Measurements from ENCODE around the gene ME3. TPM values are rescaled to one million over a fixed set of nuclear protein-coding genes. Genes with fewer than 3 reads are reported as not detected.
A peak's percentile ranks its signal among the peaks of the same experiment; 100 is the strongest.
"Not testable (repeated sequence)": the region's sequence is repeated elsewhere in the genome, so short reads cannot be mapped to it uniquely, and the experiment has no call there.

Gene ME3
- total RNA-seq, 1 experiment from 2014 or later, result 0.83 TPM

- no peak for DNase-seq
- Histone ChIP-seq H3K27me3 (ENCODE audit: control insufficient read depth, insufficient read depth, low read length) (no peaks in the 10 kb centered on the region), H3K4me3 (ENCODE audit: insufficient read depth, low read depth, low read length) (no peak overlapping the region), H3K36me3 (replicated peaks; ENCODE audit: control insufficient read depth, insufficient read depth, low read length) (no peaks in the 10 kb centered on the region)
Measured at GRCh38 chr11:86438685-86439084, 233.7 kb downstream of the ME3 start.

GRCh38 chr11:86435711-86436110 lies 236.7 kb downstream of the ME3 start:
- H3K36me3 ChIP-seq (replicated peaks; ENCODE audit: control insufficient read depth, insufficient read depth, low read length), result no peaks in the 10 kb centered on the region
- DNase-seq, result no peak
- H3K4me3 ChIP-seq (ENCODE audit: insufficient read depth, low read depth, low read length), result no peak overlapping the region
- no peaks in the 10 kb centered on the region for H3K27me3 ChIP-seq (ENCODE audit: control insufficient read depth, insufficient read depth, low read length)

GRCh38 chr11:86433361-86434095 lies 238.9 kb downstream of the ME3 start:
- H3K27me3 ChIP-seq (ENCODE audit: control insufficient read depth, insufficient read depth, low read length); DNase-seq; H3K4me3 ChIP-seq (ENCODE audit: insufficient read depth, low read depth, low read length); H3K36me3 ChIP-seq (replicated peaks; ENCODE audit: control insufficient read depth, insufficient read depth, low read length): not testable (repeated sequence)

DNA sequence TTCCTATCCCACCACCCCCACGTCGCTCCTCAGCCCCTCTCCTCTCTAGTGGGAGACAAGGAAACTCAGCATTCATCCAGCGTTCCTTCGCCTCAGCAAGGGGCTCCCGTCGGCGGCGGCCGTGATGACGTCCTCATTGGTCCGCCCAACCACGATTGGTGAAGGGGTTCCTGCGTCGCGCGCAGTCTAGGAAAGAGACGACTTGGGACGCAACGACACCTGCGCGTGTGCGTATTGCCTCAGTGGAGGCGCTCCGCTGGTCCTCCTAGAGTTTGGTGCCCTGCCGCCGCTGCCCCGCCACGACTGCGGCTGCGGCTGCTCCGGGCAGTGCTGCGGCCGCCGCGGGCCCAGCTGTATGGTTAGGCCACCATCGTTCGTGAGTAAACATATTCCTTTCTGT lies 241.2 kb downstream of the ME3 start:
- H3K27me3 ChIP-seq (ENCODE audit: control insufficient read depth, insufficient read depth, low read length), result no peaks in the 10 kb centered on the region
- H3K4me3 ChIP-seq (ENCODE audit: insufficient read depth, low read depth, low read length), result no peak overlapping the region
- DNase-seq, result peak; percentile 31
- H3K36me3 ChIP-seq (replicated peaks; ENCODE audit: control insufficient read depth, insufficient read depth, low read length), result no peaks in the 10 kb centered on the region

DNA sequence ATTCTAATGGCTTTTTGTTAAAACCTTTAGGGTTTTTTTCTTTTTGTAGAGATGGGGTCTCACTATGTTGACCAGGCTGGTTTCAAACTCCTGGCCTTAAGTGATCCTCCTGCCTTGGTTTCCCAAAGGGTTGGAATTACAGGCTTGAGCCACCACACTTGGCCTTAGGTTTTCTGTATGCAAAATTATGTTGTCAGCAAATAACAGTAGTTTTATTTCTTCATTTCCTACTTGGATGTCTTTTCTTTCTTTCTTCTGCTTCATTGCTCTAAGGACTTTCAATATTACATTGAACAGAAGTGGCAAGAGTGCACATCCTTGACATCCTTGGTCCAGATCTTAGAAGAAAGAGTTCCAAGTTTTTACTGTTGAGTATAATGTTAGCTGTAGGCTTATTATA lies 245.0 kb downstream of the ME3 start:
- DNase-seq, result no peak
- no peak overlapping the region for H3K4me3 ChIP-seq (ENCODE audit: insufficient read depth, low read depth, low read length)
- H3K27me3 ChIP-seq (ENCODE audit: control insufficient read depth, insufficient read depth, low read length), result no peaks in the 10 kb centered on the region
- H3K36me3 ChIP-seq (replicated peaks; ENCODE audit: control insufficient read depth, insufficient read depth, low read length), result no peaks in the 10 kb centered on the region

- DNase-seq, result not testable (repeated sequence)
Measured at GRCh38 chr11:86423488-86423887, 248.9 kb downstream of the ME3 start.

DNA sequence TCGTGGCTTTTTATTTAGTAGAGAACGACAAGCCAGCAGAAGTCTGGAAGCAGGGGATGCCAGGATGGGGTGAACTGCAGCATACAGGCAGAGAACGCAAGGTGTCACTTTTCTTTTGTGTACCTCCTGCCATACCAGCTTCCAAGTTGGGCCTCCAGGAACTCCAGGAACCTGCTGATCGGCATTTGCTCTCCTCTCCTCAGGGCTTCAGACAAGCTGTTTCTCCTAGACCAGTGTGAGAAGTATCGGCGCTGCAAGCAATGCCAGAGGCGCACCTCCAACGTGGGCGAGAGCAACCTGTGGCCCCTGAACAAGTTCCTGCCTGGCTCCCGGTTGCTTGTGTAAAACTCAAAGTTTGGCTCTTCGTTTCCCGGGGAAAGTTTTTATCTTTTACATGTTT lies 250.0 kb downstream of the ME3 start:
- no peaks in the 10 kb centered on the region for H3K27me3 ChIP-seq (ENCODE audit: control insufficient read depth, insufficient read depth, low read length)
- no peaks in the 10 kb centered on the region for H3K36me3 ChIP-seq (replicated peaks; ENCODE audit: control insufficient read depth, insufficient read depth, low read length)
- H3K4me3 ChIP-seq (ENCODE audit: insufficient read depth, low read depth, low read length), result peak overlapping the region; percentile 27; the same call in 1 of the 2 replicates
- DNase-seq, result no peak

More at GRCh38 chr11:86423488-86423887, 248.9 kb downstream of the ME3 start:
- H3K27me3 ChIP-seq (ENCODE audit: control insufficient read depth, insufficient read depth, low read length); H3K36me3 ChIP-seq (replicated peaks; ENCODE audit: control insufficient read depth, insufficient read depth, low read length); H3K4me3 ChIP-seq (ENCODE audit: insufficient read depth, low read depth, low read length): not testable (repeated sequence)

DNA sequence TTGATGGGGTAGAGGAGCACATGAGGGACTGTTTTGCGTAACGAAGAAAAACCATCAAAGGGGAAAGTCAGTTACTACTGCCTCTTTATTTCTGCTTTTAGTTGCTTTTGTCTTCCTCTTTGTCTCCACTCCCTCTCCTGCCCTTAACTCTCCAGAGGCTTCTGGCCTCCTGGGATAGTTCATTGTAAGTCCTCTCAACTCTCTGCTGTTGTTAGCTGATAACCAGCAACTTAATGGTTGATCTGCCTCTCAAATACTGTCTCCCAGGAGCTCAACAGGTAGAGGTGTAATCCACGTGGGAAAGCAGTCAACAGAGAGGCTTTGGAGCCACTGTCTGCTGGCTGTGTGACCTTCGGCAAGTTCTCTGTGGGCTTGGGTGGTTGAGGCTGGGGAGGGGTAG lies 250.5 kb downstream of the ME3 start:
- no peak for DNase-seq
- Histone ChIP-seq H3K4me3 (ENCODE audit: insufficient read depth, low read depth, low read length) (peak overlapping the region; percentile 27; the same call in 1 of the 2 replicates), H3K27me3 (ENCODE audit: control insufficient read depth, insufficient read depth, low read length) (no peaks in the 10 kb centered on the region), H3K36me3 (replicated peaks; ENCODE audit: control insufficient read depth, insufficient read depth, low read length) (no peaks in the 10 kb centered on the region)

DNA sequence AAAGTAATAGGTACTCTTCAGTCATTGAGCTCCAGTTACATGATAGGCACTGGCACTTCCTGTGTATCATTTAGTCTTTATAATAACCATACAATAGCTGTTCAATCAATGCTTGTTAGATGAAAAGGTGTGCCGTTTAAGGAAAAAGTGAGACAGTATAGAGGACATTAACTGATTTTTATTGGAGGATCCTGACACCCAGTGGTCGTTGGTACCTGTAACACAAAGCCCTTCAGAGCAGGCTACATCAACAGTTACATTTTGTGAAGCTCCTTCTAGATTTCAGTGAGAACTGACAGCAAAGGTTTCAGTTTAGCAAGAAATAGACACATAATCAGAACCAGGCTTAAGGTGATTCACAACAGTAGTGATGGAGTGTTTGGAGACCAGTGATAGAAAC lies 253.5 kb downstream of the ME3 start:
- Histone ChIP-seq H3K36me3 (replicated peaks; ENCODE audit: control insufficient read depth, insufficient read depth, low read length) (no peaks in the 10 kb centered on the region), H3K27me3 (ENCODE audit: control insufficient read depth, insufficient read depth, low read length) (no peaks in the 10 kb centered on the region), H3K4me3 (ENCODE audit: insufficient read depth, low read depth, low read length) (no peak overlapping the region)
- DNase-seq, result no peak

DNA sequence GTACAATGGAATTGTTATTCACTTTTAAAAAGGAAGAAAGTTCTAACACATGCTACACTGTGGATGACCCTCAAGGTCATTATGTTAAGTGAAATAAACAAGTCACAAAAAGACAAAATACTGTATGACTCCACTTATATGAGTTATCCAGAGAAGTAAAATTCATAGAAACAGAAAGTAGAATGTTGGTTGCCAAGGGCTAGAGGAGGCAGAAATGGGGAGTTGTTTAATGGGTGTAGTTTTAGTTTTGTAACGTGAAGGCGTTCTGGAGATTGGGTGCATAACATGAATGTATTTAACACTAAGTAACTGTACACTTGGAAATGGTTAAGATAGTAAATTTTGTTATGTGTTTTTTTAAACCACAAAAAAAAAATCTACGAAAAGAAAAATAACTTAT lies 253.9 kb downstream of the ME3 start:
- Histone ChIP-seq H3K36me3 (replicated peaks; ENCODE audit: control insufficient read depth, insufficient read depth, low read length) (no peaks in the 10 kb centered on the region), H3K4me3 (ENCODE audit: insufficient read depth, low read depth, low read length) (no peak overlapping the region), H3K27me3 (ENCODE audit: control insufficient read depth, insufficient read depth, low read length) (no peaks in the 10 kb centered on the region)
- DNase-seq, result no peak

- Histone ChIP-seq H3K36me3 (replicated peaks; ENCODE audit: control insufficient read depth, insufficient read depth, low read length) (no peaks in the 10 kb centered on the region), H3K27me3 (ENCODE audit: control insufficient read depth, insufficient read depth, low read length) (no peaks in the 10 kb centered on the region), H3K4me3 (ENCODE audit: insufficient read depth, low read depth, low read length) (no peak overlapping the region)
- DNase-seq, result no peak
Measured at GRCh38 chr11:86418106-86418505, 254.3 kb downstream of the ME3 start.

- not testable (repeated sequence) for DNase-seq; H3K27me3 ChIP-seq (ENCODE audit: control insufficient read depth, insufficient read depth, low read length); H3K4me3 ChIP-seq (ENCODE audit: insufficient read depth, low read depth, low read length); H3K36me3 ChIP-seq (replicated peaks; ENCODE audit: control insufficient read depth, insufficient read depth, low read length)
Measured at GRCh38 chr11:86416951-86417350, 255.5 kb downstream of the ME3 start.

GRCh38 chr11:86416494-86416893 lies 255.9 kb downstream of the ME3 start:
- H3K36me3 ChIP-seq (replicated peaks; ENCODE audit: control insufficient read depth, insufficient read depth, low read length), result no peaks in the 10 kb centered on the region
- no peak for DNase-seq

GRCh38 chr11:86415026-86415425 lies 257.4 kb downstream of the ME3 start:
- Histone ChIP-seq H3K4me3 (ENCODE audit: insufficient read depth, low read depth, low read length) (no peak overlapping the region), H3K27me3 (ENCODE audit: control insufficient read depth, insufficient read depth, low read length) (no peaks in the 10 kb centered on the region), H3K36me3 (replicated peaks; ENCODE audit: control insufficient read depth, insufficient read depth, low read length) (no peaks in the 10 kb centered on the region)
- no peak for DNase-seq

More at GRCh38 chr11:86416494-86416893, 255.9 kb downstream of the ME3 start:
- Histone ChIP-seq H3K4me3 (ENCODE audit: insufficient read depth, low read depth, low read length) (no peak overlapping the region), H3K27me3 (ENCODE audit: control insufficient read depth, insufficient read depth, low read length) (no peaks in the 10 kb centered on the region)

DNA sequence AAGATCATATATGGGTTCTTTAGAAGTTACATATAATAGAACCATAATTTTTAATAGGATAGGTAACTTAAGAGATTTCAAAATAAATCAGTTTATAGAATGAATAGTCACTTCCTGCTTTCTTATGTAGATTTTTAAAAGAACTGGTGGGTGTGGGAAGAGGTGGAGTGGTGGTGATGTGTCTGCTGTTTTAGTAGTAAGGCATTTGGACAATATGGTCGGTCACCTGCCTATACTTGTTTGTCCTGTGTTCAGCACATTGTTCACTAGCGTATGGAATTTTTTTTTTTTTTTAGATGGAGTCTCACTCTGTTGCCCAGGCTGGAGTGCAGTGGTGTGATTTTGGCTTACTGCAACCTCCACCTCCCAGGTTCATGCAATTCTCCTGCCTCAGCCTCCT lies 258.4 kb downstream of the ME3 start:
- H3K36me3 ChIP-seq (replicated peaks; ENCODE audit: control insufficient read depth, insufficient read depth, low read length), result no peaks in the 10 kb centered on the region
- DNase-seq, result no peak
- H3K27me3 ChIP-seq (ENCODE audit: control insufficient read depth, insufficient read depth, low read length), result no peaks in the 10 kb centered on the region
- no peak overlapping the region for H3K4me3 ChIP-seq (ENCODE audit: insufficient read depth, low read depth, low read length)

- no peak for DNase-seq
- Histone ChIP-seq H3K36me3 (replicated peaks; ENCODE audit: control insufficient read depth, insufficient read depth, low read length) (no peaks in the 10 kb centered on the region), H3K4me3 (ENCODE audit: insufficient read depth, low read depth, low read length) (no peak overlapping the region), H3K27me3 (ENCODE audit: control insufficient read depth, insufficient read depth, low read length) (no peaks in the 10 kb centered on the region)
Measured at GRCh38 chr11:86408845-86409244, 263.6 kb downstream of the ME3 start.
